ENCODE data around the gene MRPS5.

The MRPS5 gene

DNA sequence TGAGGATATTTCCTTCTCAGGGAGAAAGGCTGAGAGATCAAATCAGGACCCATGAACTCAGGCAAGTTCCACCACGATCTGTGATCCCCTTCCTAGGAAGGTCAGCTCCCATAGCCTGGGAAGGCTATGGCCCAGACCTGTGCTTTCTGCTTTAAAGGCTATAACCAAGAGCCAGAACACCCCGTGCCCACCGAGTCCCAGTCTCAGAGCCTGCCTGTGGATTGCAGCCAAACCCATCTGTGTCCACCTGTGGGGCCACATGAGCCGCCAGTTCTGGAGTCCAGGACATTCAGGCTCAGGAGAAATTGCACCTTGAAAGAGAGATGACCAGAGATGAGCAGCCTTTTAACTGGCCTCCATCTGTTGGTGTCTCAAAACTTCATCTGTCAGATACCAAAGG lies 49.2 kb downstream of the MRPS5 start:
- TF ChIP-seq MAX (IDR thresholded peaks at IDR 0.05) (no peak), NFIC (IDR thresholded peaks at IDR 0.05) (no peak), CREB1 (IDR thresholded peaks at IDR 0.05; ENCODE audit: low read depth) (no peak)

DNA sequence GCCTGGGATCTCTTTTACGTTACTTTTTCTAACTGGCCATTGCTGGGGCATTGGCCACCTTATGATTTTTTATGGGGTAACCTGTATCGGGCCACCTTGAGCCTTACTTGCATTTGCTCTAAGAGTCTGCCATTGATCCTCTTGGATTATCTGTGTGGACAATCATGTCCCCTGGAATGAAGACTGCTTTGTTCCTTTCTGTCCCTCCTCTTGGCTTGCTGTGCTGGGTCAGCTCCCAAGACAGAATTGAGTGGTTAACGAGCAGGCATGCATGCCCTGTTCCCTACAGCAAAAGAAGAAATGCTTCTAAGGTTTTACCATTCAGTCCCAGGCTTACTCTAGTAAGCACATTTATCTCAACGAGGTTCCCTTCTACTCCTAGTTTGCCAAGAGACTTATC lies 49.8 kb downstream of the MRPS5 start:
- TF ChIP-seq NFIC (IDR thresholded peaks at IDR 0.05) = no peak
- TF ChIP-seq, protein P1, sequence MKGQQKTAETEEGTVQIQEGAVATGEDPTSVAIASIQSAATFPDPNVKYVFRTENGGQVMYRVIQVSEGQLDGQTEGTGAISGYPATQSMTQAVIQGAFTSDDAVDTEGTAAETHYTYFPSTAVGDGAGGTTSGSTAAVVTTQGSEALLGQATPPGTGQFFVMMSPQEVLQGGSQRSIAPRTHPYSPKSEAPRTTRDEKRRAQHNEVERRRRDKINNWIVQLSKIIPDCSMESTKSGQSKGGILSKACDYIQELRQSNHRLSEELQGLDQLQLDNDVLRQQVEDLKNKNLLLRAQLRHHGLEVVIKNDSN (IDR thresholded peaks at IDR 0.05) = no peak
- TF ChIP-seq RAD21 (IDR thresholded peaks at IDR 0.05; ENCODE audit: low read depth) = no peak
- TF ChIP-seq TAF1 (IDR thresholded peaks at IDR 0.05; ENCODE audit: low read depth) = no peak

- no peak for TF ChIP-seq TEAD4 (IDR thresholded peaks at IDR 0.05)
Observed at GRCh38 chr2:95069465-95069864, 52.1 kb downstream of the MRPS5 start.

DNA sequence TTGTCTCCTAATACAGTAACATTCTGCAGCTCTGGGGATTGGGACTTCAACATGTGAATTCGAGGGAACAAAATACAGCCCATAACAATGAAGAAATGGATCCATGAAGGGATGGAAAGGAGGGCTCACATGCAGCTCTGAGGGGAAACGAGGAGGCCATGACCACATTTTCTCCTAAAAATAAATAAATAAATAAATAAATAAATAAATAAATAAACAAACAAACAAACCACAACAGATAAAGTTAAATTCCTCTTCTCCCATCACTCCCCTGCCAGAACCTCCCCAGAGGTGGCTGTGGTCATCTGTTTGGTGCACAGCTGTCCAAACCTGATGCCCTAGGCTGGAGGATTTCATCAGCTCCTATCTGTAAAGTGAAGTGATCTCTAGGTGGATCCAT lies 53.4 kb downstream of the MRPS5 start:
- TF ChIP-seq TCF12 (IDR thresholded peaks at IDR 0.05; ENCODE audit: low read depth) = no peak

- TF ChIP-seq FOXM1 (IDR thresholded peaks at IDR 0.05; ENCODE audit: borderline replicate concordance, low read depth) = no peak
- TF ChIP-seq TEAD4 (IDR thresholded peaks at IDR 0.05) = no peak
- no peak for TF ChIP-seq REST (IDR thresholded peaks at IDR 0.05; ENCODE audit: low read depth)
- no peak for TF ChIP-seq YY1 (IDR thresholded peaks at IDR 0.05; ENCODE audit: low read depth)
Observed at GRCh38 chr2:95063086-95063958, 58.3 kb downstream of the MRPS5 start.

GRCh38 chr2:95062242-95063085 lies 59.1 kb downstream of the MRPS5 start:
- no peak for TF ChIP-seq ZBTB7A (IDR thresholded peaks at IDR 0.05; ENCODE audit: low read depth)
- no peak for TF ChIP-seq CEBPB (IDR thresholded peaks at IDR 0.05)
- TF ChIP-seq NFIC (IDR thresholded peaks at IDR 0.05) = no peak
- TF ChIP-seq EGR1 (IDR thresholded peaks at IDR 0.05) = no peak
- TF ChIP-seq FOXM1 (IDR thresholded peaks at IDR 0.05; ENCODE audit: borderline replicate concordance, low read depth) = no peak
- TF ChIP-seq, protein P1 (IDR thresholded peaks at IDR 0.05) = no peak
- TF ChIP-seq TCF12 (IDR thresholded peaks at IDR 0.05; ENCODE audit: low read depth) = no peak
- no peak for TF ChIP-seq CREB1 (IDR thresholded peaks at IDR 0.05; ENCODE audit: low read depth)
- no peak for TF ChIP-seq YY1 (IDR thresholded peaks at IDR 0.05; ENCODE audit: low read depth)
- no peak for TF ChIP-seq RAD21 (IDR thresholded peaks at IDR 0.05; ENCODE audit: low read depth)
- TF ChIP-seq MAX (IDR thresholded peaks at IDR 0.05) = no peak
- no peak for TF ChIP-seq TEAD4 (IDR thresholded peaks at IDR 0.05)
- TF ChIP-seq REST (IDR thresholded peaks at IDR 0.05; ENCODE audit: low read depth) = no peak
- TF ChIP-seq EP300 (IDR thresholded peaks at IDR 0.05; ENCODE audit: borderline replicate concordance) = no peak
- TF ChIP-seq TAF1 (IDR thresholded peaks at IDR 0.05; ENCODE audit: low read depth) = no peak
